IPS DF 4.7 (cell line): ENCODE data around the gene CNTNAP1.

Experiments
- DNase-seq: peaks from one replicate; pipeline ENCODE4 v3.0.0-alpha.2; 2013; ENCODE audit warnings: low spot score; ENCODE audit errors: extremely low read depth

The CNTNAP1 gene

DNA sequence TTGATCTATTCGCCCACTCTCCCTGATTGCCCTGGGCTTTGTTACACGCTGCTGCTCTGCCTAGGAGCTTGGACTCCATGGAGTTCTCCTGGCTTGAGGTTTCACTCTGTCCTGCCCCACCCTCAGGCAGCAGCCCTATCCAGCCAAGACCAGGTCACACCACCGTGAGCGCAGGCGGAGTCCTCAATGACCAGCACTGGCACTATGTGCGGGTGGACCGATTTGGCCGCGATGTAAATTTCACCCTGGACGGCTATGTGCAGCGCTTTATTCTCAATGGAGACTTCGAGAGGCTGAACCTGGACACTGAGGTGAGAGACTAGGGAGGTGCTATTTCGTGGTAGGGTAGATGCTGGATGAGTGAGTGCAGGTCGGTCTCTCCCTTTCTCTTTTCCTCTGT, 3.5 kb downstream of the CNTNAP1 start:
- no peak for DNase-seq

DNA sequence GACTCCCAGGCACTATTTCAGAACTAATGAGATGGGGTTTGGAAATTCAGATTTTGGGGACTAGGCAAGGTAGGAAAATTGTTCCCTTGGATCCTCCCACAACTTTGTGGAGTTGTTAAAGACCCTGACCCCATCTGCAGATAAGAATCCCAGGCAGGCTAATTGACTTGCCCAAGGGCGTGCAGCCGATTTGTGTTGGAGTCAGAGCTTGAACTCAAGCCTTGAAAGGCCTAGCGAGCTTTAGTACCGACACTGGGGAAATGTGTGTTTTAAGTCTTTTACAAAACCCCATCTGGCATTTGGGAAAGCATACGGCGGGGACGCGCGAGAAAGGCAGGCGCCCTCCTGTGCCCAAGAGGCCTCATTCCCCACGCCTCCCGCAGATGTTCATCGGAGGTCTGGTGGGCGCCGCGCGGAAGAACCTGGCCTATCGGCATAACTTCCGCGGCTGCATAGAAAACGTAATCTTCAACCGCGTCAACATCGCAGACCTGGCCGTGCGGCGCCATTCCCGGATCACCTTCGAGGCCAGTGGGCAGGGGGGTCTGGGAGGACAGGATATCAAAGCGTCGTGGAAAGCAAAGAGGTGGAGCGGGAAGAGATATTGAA, 4.3 kb downstream of the CNTNAP1 start:
- DNase-seq, result no peak

DNA sequence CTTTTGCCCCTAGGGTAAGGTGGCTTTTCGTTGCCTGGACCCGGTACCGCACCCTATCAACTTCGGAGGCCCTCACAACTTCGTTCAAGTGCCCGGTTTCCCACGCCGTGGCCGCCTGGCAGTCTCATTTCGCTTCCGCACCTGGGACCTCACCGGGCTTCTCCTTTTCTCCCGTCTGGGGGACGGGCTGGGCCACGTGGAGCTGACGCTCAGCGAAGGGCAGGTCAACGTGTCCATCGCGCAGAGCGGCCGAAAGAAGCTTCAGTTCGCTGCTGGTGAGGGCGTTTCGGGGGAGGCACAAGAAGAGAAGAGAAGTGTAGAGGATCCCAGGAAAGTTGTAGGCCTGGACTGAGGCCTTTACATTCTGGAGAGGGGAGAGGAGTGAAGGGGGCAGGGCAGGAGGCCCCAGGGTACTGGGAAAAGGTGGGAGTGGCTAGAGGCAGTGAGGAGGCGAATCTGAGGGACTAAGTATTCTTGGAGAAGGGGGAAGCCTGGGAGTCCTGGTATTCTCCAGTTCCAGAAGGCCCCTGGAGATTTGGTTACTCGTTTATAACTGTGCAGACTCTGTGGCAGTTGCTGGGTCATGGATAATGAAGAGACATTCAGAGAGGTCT, 5.5 kb downstream of the CNTNAP1 start:
- DNase-seq, result no peak

DNA sequence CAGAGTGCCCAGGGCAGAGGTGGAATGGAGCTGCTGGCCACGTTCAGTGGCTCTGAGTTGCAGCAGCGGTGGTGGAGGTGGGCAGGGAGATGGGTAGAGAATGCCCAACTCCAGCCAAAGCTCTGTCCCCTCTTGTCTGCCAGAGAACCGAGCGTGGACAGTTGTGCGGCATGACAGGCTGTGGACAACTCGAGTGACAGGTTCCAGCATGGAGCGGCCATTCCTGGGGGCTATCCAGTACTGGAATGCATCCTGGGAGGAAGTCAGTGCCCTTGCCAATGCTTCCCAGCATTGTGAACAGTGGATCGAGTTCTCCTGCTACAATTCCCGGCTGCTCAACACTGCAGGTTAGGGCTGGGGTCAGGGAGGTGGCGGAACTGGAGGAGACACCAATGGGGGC, 8.3 kb downstream of the CNTNAP1 start:
- no peak for DNase-seq

DNA sequence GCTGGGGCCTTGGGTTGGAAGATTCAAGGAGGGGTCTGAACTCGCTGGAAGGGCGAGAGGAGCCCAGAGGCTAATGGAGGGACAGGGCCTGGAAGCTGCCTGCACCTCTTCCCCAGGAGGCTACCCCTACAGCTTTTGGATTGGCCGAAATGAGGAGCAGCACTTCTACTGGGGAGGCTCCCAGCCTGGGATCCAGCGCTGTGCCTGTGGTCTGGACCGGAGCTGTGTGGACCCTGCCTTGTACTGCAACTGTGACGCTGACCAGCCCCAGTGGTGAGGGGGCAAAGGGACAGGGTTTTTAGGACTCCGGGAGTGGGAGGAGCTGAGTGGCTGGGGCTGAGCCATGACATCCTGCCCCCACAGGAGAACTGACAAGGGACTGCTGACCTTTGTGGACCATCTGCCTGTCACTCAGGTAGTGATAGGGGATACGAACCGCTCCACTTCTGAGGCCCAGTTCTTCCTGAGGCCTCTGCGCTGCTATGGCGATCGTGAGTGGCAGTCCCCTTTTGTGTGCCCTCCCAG, 8.8 kb downstream of the CNTNAP1 start:
- DNase-seq, result no peak

DNA sequence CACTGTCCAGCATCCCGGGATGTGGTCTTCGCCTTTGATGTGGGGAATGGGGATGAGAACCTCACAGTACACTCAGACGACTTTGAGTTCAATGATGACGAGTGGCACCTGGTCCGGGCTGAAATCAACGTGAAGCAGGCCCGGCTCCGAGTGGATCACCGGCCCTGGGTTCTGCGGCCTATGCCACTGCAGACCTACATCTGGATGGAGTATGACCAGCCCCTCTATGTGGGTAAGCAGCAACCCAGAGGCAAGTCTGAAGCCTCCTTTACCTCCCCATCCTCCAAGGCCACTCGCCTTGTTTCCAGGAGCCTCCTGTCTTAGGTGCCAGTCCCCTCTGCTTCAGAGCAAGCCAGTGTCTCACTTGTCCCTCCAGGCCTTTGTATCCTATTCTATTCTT, 10.2 kb downstream of the CNTNAP1 start:
- DNase-seq, result no peak

DNA sequence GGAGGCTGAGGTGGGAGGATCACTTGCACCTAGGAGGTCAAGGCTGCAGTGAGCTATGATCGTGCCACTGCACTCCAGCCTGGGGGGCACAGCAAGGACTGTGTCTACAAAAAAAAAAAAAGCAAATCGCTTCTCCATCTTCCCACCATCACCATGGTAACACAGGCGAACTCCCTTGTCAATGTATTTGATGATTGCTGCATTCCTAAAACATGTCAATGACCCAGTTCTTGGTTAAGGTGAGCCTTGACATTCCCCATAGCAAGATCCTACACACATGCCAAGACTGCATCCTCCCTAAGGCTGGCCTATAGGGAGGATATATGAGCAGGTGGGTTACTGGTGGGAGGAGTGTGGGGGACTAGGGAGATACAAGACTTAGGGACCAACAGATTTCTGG, 12.2 kb downstream of the CNTNAP1 start:
- no peak for DNase-seq

DNA sequence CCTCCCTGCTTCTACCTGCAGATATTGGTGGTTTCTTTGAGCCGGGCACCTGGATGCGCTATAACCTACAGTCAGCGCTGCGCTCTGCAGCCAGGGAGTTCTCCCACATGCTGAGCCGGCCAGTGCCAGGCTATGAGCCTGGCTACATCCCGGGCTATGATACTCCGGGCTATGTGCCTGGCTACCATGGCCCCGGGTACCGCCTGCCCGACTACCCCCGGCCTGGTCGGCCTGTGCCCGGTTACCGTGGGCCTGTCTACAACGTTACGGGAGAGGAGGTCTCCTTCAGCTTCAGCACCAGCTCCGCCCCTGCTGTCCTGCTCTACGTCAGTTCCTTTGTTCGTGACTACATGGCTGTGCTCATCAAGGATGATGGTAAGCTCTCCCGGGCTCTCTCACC, 13.2 kb downstream of the CNTNAP1 start:
- no peak for DNase-seq

DNA sequence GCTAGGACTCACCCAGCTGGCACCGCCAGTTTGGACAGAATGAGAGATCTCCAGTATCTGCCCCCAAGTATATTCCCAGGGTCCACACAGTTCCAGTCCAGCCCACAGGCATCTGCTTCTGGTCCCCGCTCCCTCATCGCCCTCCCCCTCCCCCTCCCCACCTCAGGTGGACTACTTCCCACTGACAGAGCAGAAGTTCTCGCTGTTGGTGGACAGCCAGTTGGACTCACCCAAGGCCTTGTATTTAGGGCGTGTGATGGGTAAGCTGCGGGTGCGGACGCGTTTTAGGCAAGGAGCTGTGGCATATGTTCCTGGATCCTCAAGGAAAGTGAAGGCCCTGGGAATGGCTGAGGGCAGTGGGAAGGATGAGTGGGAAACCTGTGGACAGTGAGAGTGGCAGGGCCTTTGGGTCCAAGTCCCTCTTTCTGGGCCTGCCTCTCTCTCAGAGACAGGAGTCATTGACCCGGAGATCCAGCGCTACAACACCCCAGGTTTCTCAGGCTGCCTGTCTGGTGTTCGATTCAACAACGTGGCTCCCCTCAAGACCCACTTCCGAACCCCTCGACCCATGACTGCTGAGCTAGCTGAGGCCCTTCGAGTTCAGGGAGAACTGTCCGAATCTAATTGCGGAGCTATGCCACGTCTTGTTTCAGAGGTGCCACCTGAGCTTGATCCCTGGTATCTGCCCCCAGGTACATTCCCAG, 14.9 kb downstream of the CNTNAP1 start:
- DNase-seq, result no peak

DNA sequence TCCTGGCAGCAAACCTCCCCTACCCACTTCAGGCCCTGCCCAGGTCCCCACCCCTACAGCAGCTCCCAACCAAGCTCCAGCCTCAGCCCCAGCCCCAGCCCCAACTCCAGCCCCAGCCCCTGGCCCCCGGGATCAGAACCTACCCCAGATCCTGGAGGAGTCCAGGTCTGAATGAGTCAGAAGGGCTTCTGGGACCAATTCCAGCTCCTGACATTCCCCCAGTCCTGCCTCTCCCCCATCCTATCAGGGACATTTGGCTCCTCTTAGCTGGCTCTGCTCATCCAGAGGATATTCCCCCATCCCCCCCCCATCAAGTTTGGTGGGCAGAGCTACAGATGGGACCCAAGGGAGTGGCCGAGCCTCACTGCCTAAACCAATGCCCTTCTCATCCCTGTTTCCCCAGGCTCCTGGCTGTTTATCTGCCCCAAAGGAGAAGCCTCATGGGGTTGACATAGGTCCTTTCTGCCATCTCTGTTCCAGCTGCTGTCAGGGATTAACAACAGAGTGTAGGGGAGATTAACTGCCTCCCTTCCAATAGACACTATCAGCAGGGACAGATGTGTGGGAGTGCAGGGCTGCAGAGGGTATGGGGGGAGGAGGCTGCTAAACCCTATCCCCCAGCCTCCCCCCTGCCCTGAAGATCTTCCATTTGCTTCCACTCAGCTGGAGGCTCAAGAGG, 16.5 kb downstream of the CNTNAP1 start:
- no peak for DNase-seq

DNA sequence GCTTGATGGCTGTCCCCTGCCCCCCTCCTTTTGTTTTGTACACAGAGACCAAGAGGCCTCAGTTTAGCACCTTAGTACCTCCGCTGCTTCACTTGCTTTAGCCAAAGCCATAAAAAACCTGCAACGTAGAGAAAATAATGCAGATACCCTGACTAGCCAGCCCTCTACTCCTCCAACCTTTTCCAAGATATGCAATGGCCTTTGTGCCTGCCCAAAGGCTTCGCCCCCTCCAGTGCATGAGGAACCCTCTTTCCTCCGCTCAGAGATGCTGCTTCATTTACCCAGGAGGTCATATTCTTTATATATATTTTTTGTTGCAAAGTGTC, 17.0 kb downstream of the CNTNAP1 start:
- DNase-seq, result no peak

DNA sequence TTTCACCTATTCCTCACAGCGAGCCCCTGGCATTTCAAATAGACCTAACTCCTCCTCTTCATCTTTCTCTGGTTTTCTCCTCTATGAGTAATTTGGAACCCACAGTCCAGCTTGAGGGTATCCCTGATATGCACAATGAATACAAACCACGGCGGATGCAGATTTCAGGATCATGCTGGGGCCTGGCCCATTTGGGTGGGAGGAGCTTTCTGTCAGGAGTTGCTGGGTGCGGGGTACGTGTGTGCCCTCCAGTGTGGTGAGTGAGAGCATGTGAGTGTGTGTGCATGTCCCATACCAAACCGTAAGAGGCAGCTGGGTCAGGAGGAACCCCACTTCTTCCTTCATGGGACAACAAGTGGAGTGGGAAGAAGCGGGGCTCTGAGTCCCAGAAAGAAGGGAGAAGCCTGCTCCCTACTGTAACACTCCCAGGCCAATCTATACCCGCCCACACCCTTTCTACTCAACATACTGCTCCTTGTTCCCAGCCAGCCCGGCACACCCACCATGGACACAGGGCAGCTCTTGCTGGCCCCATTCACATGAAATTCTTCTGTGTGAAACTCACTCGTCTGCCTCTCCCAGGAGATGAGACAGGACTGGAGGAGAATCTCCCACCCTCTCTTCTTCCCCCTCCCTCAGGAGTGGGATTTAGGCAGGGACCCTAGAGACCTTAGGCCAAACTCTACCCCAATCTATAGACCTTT, 18.4 kb downstream of the CNTNAP1 start:
- DNase-seq, result no peak

DNA sequence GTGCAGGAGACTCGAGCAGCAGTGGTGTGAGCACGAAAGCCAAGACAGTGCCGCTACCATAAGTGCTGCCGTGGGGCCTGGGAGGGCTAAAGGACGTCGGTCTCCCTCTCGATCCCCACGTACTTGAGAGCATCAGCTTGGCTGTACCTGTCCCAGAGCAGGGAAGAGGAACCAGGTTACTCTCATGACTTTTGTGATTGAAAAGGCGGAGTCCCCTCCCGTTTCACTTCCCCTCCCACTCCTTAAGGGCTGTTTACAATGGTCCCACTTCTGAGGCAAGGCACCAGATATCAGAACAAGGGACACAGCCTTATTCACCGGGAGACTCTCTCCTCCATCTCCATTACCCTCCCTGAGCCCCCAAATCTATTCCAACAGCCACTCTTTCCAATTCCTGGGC, 20.1 kb downstream of the CNTNAP1 start:
- no peak for DNase-seq

DNA sequence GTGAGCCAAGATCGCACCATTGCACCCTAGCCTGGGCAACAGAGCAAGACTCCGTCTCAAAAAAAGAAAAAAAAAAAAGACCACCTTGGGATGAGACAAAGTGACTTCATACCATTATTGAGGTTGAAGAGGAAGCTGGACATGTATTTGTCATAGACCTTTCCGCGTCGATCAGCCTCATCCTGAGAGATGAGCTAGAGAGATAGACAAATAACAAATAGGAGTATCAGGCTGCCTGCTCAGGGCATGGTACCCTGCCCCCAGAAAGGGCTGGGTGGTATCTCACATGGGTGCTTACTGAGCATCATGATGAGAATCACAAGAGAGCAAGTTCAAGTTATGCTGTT, 22.1 kb downstream of the CNTNAP1 start:
- DNase-seq, result no peak

DNA sequence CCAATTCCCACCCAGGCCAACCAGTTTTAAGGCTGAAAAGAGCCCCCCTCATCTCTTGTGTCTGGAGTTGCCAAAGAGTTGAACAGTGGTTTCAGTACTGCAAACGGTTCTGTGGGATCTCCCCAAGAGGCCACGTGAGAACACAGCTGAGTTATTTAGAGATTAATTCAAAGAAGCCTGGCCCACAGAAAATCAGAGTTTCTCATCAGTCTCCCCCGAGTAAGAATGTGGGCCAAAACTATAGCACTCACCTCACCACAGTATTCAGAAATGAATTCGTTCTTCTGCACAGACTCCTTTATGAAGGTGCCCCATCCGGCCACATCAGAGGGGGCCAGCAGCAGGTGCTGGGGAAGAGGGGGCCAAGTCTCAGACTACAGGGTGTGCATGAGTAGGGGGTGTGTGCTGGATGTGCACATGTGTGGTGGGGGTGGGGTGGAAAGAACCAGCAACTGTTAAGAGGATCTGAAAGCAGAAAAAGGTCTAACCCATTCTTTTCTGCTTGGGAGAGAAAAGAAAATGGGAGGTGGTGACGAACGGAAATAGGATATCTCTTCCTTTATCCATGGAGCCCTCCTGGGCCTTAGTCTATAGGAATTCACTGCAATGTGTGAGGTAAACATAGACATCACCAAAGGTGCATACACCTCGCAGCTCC, 22.6 kb downstream of the CNTNAP1 start:
- no peak for DNase-seq

DNA sequence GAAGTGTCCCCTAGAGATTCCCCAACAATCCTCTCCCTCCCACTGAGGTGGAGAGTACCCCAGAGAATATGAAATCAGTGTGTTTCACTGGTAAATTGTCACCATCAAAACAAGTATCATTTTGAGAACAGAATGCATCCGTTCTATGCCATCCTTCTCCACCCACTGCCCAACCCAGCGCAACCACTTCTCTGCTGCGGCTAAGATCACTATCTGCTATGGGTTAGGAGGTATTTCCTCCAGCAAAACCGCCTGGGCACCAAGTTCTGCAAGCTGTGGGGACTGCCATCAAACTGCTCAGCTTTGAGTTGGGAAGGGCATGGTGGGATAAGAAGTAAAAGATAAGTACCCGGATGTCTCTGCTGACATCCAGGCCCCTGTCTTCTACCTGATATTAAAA, 24.4 kb downstream of the CNTNAP1 start:
- DNase-seq, result no peak

DNA sequence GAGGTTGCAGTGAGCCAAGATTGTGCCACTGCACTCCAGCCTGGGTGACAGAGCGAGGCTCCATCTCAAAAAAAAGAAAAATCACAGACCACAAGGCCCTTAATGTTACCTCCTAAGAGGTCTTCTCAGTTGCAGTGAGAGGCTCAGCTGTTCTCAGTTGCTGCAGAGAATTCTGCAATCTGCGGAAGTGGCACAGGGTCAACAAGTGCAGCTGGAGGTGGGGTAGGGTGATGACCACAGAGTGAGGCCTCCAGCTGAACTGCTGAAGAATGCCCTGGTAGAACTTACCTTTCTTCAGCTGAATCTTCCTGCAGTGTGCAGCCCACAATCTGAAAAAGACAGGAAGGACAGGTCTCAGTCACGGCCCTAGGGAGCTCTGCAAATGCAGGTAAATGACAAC, 26.3 kb downstream of the CNTNAP1 start:
- no peak for DNase-seq

DNA sequence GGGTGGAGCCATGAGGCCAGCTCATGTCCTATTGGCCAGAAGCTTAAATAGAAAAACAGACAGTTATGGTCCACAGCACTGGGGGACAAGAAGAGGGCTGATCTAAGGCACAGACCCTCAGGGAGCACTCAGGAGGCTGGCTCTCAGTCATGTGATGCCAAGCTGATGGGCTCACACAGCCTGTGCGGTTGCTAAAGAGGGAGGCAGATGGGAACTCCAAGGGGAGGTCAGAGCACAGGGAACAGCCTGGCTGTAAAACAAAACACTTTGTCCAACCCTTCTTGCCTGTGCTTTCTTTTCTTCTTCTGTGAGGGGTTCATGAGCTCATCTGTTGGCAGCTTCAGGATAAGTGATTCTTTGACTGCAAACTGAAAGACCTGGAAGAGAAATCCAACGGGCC, 27.2 kb downstream of the CNTNAP1 start:
- no peak for DNase-seq

DNA sequence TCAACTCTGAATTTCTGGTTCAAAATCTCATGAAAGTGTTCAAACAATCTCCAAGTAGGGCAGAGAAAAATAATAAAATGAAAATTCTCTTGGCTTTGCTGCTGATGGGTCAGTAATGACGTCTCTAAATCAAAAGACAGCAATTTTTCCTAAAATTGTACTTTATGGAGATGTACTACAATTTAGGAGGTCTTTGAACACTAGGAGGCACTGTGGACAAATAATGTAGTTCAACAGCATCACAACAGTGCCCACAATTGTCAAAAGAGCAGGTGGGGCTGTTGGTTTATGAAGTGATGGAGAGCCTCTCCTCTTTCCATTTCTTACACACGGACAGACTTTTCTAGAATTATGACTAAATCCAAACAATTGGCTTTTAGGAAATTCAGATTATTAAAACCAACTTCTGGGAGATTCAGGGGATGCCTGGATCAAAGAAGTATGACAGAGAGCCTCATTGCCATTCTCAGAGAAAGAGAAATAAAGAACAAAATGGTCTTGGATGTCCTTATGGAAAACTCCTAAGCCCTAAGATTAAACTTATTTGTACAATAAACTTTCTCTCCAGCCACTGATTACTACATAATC, 38.8 kb downstream of the CNTNAP1 start:
- DNase-seq, result peak; percentile 19

DNA sequence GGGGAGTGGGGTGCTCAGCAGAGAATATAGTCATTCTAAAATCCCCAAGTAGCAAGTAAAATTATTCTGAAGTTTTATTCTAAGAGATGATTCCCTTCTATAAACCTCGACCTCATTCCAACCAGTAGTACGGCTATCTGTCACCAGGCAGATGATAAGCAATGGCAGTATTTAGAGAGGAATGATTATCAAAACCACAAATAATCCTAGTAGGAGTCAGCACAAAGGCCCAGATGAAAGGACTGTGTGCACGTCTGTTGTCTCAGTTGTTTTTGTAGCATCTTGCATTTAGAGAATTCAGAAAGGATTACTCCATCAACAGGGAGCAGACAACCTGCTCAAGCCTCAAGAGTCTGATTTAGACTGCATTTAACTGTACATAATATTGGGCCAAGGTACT, 41.3 kb downstream of the CNTNAP1 start:
- DNase-seq, result no peak

DNA sequence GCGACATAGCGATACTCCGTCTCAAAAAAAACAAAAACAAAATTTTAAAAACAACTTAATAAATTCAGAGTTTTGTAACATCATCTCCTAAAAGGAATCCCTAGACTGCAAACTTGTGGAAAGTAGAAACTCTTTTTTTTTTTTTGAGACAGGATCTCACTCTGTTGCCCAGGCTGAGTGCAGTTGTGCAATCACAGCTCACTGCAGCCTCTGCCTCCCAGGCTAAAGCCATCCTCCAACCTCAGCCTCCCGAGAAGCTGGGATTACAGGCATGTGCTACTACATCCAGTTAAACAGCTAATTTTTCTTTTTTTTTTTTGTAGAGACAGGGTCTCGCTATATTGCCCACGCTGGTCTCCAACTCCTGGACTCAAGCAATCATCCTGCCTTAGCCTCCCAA, 42.8 kb downstream of the CNTNAP1 start:
- DNase-seq, result no peak
